ENCODE measurements around the gene AMH.
A peak's percentile ranks its signal among the peaks of the same experiment; 100 is the strongest.

Gene AMH

DNA sequence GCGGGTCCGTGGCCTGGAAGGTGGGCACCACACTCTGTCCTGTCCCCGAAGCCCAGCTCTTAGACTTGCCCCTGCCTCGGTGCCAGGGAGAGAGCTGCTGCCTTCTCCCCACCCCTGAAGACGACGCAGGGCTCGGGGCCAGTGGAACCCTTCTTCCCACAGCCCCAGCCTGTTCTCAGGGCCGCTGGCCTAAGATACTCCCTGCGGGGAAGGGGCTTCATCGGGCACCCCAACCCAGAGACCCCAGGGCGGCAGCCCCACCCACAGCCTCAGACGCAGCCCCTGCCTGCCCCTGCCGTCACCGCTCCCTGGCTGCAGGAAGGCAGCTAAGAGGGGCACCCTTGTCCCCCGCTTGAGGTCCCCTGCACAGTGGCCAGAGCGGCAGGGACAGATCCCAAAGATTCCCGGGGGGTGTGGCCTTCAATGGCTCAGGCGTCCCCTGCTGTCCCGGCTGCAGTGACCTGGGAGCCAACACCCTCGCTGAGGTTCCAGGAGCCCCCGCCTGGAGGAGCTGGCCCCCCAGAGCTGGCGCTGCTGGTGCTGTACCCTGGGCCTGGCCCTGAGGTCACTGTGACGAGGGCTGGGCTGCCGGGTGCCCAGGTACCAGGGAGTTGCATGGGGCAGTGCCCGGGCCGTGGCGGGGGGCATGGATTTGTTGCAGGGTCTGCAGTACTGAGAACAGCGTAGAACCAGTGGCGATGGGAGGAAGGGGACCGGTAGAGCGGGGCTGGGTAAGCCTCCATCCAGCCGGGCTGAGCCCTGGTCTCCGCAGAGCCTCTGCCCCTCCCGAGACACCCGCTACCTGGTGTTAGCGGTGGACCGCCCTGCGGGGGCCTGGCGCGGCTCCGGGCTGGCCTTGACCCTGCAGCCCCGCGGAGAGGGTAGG is 1.0 kb downstream of the AMH start:
- H3K27ac ChIP-seq (ENCODE audit: extremely low read depth, low read depth, low read length): no peak overlapping the region
- no peaks in the 10 kb centered on the region for H3K4me1 ChIP-seq (ENCODE audit: control insufficient read depth, insufficient read depth, low read length)
- ChIA-PET CTCF (interaction anchor here (0.5 to 0.6 kb wide), 3 partner anchors 11 to 22 kb away, joined by 3 read pairs; no protein-coding TSS in a partner anchor), POLR2A (interaction anchor here (0.6 to 3.4 kb wide), 4 partner anchors 12 to 226 kb away, joined by 3 to 14 read pairs (median 6); partner anchors contain the start of genes GADD45B and PLEKHJ1)
- peaks cover under 1 to 39% of the 10 kb centered on the region in 2 experiments; a peak in 2 of 3 replicates for H3K36me3 ChIP-seq (ENCODE audit: control insufficient read depth in 2 of 2, insufficient read depth in 1 of 2, low read length in 2 of 2)
- H3K9me3 ChIP-seq (ENCODE audit: control insufficient read depth, insufficient read depth, low read depth, low read length): no peaks in the 10 kb centered on the region
- no peak overlapping the region for H3K4me3 ChIP-seq (ENCODE audit: low read depth, low read length)
- TF ChIP-seq KLF7 (tag by site-specific recombination; IDR thresholded peaks at IDR 0.05; ENCODE audit: borderline replicate concordance): no peak
- TF ChIP-seq, protein P1, sequence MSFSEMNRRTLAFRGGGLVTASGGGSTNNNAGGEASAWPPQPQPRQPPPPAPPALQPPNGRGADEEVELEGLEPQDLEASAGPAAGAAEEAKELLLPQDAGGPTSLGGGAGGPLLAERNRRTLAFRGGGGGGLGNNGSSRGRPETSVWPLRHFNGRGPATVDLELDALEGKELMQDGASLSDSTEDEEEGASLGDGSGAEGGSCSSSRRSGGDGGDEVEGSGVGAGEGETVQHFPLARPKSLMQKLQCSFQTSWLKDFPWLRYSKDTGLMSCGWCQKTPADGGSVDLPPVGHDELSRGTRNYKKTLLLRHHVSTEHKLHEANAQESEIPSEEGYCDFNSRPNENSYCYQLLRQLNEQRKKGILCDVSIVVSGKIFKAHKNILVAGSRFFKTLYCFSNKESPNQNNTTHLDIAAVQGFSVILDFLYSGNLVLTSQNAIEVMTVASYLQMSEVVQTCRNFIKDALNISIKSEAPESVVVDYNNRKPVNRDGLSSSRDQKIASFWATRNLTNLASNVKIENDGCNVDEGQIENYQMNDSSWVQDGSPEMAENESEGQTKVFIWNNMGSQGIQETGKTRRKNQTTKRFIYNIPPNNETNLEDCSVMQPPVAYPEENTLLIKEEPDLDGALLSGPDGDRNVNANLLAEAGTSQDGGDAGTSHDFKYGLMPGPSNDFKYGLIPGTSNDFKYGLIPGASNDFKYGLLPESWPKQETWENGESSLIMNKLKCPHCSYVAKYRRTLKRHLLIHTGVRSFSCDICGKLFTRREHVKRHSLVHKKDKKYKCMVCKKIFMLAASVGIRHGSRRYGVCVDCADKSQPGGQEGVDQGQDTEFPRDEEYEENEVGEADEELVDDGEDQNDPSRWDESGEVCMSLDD (tag by site-specific recombination; IDR thresholded peaks at IDR 0.05): no peak; the same call in 1 of the 2 replicates
- TF ChIP-seq ZNF596 (tag by site-specific recombination; IDR thresholded peaks at IDR 0.05): no peak
- TF ChIP-seq ZFHX2 (tag by site-specific recombination; conservative IDR thresholded peaks at IDR 0.05): no peak
- TF ChIP-seq YY1 (tag by site-specific recombination; IDR thresholded peaks at IDR 0.05): no peak
- TF ChIP-seq, protein P2, sequence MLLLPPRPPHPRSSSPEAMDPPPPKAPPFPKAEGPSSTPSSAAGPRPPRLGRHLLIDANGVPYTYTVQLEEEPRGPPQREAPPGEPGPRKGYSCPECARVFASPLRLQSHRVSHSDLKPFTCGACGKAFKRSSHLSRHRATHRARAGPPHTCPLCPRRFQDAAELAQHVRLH (tag by site-specific recombination; IDR thresholded peaks at IDR 0.05): no peak
- no peak for TF ChIP-seq ZNF530 (tag by site-specific recombination; IDR thresholded peaks at IDR 0.05; ENCODE audit: low read depth)
- TF ChIP-seq GLIS2 (tag by site-specific recombination; IDR thresholded peaks at IDR 0.05): peak; percentile 33; the same call in 1 of the 2 replicates
- TF ChIP-seq, protein P3, sequence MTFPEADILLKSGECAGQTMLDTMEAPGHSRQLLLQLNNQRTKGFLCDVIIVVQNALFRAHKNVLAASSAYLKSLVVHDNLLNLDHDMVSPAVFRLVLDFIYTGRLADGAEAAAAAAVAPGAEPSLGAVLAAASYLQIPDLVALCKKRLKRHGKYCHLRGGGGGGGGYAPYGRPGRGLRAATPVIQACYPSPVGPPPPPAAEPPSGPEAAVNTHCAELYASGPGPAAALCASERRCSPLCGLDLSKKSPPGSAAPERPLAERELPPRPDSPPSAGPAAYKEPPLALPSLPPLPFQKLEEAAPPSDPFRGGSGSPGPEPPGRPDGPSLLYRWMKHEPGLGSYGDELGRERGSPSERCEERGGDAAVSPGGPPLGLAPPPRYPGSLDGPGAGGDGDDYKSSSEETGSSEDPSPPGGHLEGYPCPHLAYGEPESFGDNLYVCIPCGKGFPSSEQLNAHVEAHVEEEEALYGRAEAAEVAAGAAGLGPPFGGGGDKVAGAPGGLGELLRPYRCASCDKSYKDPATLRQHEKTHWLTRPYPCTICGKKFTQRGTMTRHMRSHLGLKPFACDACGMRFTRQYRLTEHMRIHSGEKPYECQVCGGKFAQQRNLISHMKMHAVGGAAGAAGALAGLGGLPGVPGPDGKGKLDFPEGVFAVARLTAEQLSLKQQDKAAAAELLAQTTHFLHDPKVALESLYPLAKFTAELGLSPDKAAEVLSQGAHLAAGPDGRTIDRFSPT (tag by site-specific recombination; IDR thresholded peaks at IDR 0.05): peak; percentile 96
- no peak for TF ChIP-seq ZNF24 (tag by site-specific recombination; IDR thresholded peaks at IDR 0.05)
- no peak for TF ChIP-seq ZSCAN30 (tag by site-specific recombination; IDR thresholded peaks at IDR 0.05)
- peak; percentile 60 for TF ChIP-seq ZNF600 (tag by site-specific recombination; IDR thresholded peaks at IDR 0.05)
- no peak for TF ChIP-seq OVOL3 (tag by site-specific recombination; IDR thresholded peaks at IDR 0.05)
- TF ChIP-seq, protein P4, sequence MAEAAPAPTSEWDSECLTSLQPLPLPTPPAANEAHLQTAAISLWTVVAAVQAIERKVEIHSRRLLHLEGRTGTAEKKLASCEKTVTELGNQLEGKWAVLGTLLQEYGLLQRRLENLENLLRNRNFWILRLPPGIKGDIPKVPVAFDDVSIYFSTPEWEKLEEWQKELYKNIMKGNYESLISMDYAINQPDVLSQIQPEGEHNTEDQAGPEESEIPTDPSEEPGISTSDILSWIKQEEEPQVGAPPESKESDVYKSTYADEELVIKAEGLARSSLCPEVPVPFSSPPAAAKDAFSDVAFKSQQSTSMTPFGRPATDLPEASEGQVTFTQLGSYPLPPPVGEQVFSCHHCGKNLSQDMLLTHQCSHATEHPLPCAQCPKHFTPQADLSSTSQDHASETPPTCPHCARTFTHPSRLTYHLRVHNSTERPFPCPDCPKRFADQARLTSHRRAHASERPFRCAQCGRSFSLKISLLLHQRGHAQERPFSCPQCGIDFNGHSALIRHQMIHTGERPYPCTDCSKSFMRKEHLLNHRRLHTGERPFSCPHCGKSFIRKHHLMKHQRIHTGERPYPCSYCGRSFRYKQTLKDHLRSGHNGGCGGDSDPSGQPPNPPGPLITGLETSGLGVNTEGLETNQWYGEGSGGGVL (tag by site-specific recombination; IDR thresholded peaks at IDR 0.05): no peak
- no peak for TF ChIP-seq ZNF555 (tag by site-specific recombination; conservative IDR thresholded peaks at IDR 0.05)
- TF ChIP-seq, protein P5, sequence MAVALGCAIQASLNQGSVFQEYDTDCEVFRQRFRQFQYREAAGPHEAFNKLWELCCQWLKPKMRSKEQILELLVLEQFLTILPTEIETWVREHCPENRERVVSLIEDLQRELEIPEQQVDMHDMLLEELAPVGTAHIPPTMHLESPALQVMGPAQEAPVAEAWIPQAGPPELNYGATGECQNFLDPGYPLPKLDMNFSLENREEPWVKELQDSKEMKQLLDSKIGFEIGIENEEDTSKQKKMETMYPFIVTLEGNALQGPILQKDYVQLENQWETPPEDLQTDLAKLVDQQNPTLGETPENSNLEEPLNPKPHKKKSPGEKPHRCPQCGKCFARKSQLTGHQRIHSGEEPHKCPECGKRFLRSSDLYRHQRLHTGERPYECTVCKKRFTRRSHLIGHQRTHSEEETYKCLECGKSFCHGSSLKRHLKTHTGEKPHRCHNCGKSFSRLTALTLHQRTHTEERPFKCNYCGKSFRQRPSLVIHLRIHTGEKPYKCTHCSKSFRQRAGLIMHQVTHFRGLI (tag by site-specific recombination; IDR thresholded peaks at IDR 0.05): no peak
- peak; percentile 53; the same call in 1 of the 2 replicates for TF ChIP-seq ZNF341 (tag by site-specific recombination; IDR thresholded peaks at IDR 0.05; ENCODE audit: low read depth)
- TF ChIP-seq ZNF10 (tag by site-specific recombination; IDR thresholded peaks at IDR 0.05): no peak
- TF ChIP-seq KLF8 (tag by site-specific recombination; IDR thresholded peaks at IDR 0.05): peak; percentile 60; the same call in 1 of the 2 replicates
- TF ChIP-seq ZXDB (tag by site-specific recombination; IDR thresholded peaks at IDR 0.05): no peak
- TF ChIP-seq ZNF175 (tag by site-specific recombination; IDR thresholded peaks at IDR 0.05): no peak
- no peak for TF ChIP-seq ZNF37A (tag by site-specific recombination; IDR thresholded peaks at IDR 0.05)
- no peak for TF ChIP-seq ZNF701 (tag by site-specific recombination; IDR thresholded peaks at IDR 0.05)
- TF ChIP-seq REPIN1 (tag by site-specific recombination; IDR thresholded peaks at IDR 0.05; ENCODE audit: low read depth): no peak
- peak; percentile 11; the same call in 1 of the 2 replicates for TF ChIP-seq IKZF3 (tag by site-specific recombination; IDR thresholded peaks at IDR 0.05)
- TF ChIP-seq ZNF2 (tag by site-specific recombination; IDR thresholded peaks at IDR 0.05): 0 out of 2 replicates have a peak, but pooled peaks have one; percentile 17
- no peak for TF ChIP-seq SETDB1 (IDR thresholded peaks at IDR 0.05; ENCODE audit: insufficient read length, low read length)
- TF ChIP-seq, protein P6, sequence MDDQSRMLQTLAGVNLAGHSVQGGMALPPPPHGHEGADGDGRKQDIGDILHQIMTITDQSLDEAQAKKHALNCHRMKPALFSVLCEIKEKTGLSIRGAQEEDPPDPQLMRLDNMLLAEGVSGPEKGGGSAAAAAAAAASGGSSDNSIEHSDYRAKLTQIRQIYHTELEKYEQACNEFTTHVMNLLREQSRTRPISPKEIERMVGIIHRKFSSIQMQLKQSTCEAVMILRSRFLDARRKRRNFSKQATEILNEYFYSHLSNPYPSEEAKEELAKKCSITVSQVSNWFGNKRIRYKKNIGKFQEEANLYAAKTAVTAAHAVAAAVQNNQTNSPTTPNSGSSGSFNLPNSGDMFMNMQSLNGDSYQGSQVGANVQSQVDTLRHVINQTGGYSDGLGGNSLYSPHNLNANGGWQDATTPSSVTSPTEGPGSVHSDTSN (CRISPR knock-in tag; IDR thresholded peaks at IDR 0.05): no peak

Measured in HEK293 (cell line).